Breast epithelium (tissue), 4 donors: ENCODE data around the gene BRD8. TPM values are rescaled to one million over a fixed set of nuclear protein-coding genes. Genes with fewer than 3 reads are reported as not detected.
A peak's percentile ranks its signal among the peaks of the same experiment; 100 is the strongest.

Experiments
- DNase-seq, 2 donors: peaks; one replicate each; pipeline ENCODE4 v3.0.0-alpha.2; 2019; ENCODE audit warnings: low spot score in 2 of 2
- H3K27ac ChIP-seq, 2 donors: fragments of 200-600 bp; sonication (generic) in 1 of 2; one replicate each; pipeline ENCODE4 v1.5.1; 2016 to 2019; ENCODE audit warnings: mild to moderate bottlenecking in 1 of 2
- H3K27me3 ChIP-seq, 2 donors: fragments of 200-600 bp; sonication (generic) in 1 of 2; one replicate each; pipeline versions ENCODE4 v1.5.1 to v1.6.0; 2017 to 2019; ENCODE audit warnings: control low read depth in 1 of 2, mild to moderate bottlenecking in 1 of 2
- H3K36me3 ChIP-seq: fragments of 200-600 bp; one replicate; pipeline ENCODE4 v1.5.1; 2019
- H3K4me1 ChIP-seq, 2 donors: fragments of 200-600 bp; sonication (generic); one replicate each; pipeline ENCODE4 v1.5.1; 2016 to 2019; ENCODE audit warnings: control low read depth in 1 of 2
- H3K4me3 ChIP-seq, 3 donors: fragments of 200-600 bp; sonication (generic); 1 replicate in 2 of 3; 2 replicates in 1 of 3; pipeline ENCODE4 v1.5.1; 2016 to 2019; ENCODE audit warnings: mild to moderate bottlenecking in 3 of 3, moderate library complexity in 2 of 3
- H3K9me3 ChIP-seq, 2 donors: fragments of 200-600 bp; sonication (generic) in 1 of 2; one replicate each; pipeline ENCODE4 v1.5.1; 2016 to 2019; ENCODE audit warnings: control low read depth in 1 of 2
- POLR2A ChIP-seq: fragments of 450-650 bp; IDR thresholded peaks from one replicate; pipeline ENCODE4 v1.6.1; 2016; ENCODE audit warnings: antibody characterized with exemption, mild to moderate bottlenecking, moderate library complexity
- POLR2AphosphoS5 ChIP-seq, 3 donors: sonication (generic); formaldehyde crosslinking; IDR thresholded peaks; one replicate each; pipeline ENCODE4 v1.6.1; 2017; ENCODE audit warnings: antibody characterized with exemption in 3 of 3
- intact Hi-C: fragments of 100-400 bp; cut with DNase I; formaldehyde crosslinking; loops from one replicate; pipeline ENCODE4 v1.15.1; 2023; ENCODE audit warnings: low total_unique reads
- total RNA-seq, 3 donors: library from RNA; depleted of rRNA; stranded (reverse); fragments of >200 nt; gene quantifications; one replicate each; pipeline ENCODE4 v1.1.0, GENCODE V29; 2016
- TF ChIP-seq, protein P1 (sequence below), 3 donors: fragments of 450-650 bp; IDR thresholded peaks; one replicate each; pipeline ENCODE4 v1.5.1; 2016 to 2017; ENCODE audit warnings: antibody characterized with exemption in 3 of 3, mild to moderate bottlenecking in 3 of 3, moderate library complexity in 3 of 3

BRD8 gene, protein sequence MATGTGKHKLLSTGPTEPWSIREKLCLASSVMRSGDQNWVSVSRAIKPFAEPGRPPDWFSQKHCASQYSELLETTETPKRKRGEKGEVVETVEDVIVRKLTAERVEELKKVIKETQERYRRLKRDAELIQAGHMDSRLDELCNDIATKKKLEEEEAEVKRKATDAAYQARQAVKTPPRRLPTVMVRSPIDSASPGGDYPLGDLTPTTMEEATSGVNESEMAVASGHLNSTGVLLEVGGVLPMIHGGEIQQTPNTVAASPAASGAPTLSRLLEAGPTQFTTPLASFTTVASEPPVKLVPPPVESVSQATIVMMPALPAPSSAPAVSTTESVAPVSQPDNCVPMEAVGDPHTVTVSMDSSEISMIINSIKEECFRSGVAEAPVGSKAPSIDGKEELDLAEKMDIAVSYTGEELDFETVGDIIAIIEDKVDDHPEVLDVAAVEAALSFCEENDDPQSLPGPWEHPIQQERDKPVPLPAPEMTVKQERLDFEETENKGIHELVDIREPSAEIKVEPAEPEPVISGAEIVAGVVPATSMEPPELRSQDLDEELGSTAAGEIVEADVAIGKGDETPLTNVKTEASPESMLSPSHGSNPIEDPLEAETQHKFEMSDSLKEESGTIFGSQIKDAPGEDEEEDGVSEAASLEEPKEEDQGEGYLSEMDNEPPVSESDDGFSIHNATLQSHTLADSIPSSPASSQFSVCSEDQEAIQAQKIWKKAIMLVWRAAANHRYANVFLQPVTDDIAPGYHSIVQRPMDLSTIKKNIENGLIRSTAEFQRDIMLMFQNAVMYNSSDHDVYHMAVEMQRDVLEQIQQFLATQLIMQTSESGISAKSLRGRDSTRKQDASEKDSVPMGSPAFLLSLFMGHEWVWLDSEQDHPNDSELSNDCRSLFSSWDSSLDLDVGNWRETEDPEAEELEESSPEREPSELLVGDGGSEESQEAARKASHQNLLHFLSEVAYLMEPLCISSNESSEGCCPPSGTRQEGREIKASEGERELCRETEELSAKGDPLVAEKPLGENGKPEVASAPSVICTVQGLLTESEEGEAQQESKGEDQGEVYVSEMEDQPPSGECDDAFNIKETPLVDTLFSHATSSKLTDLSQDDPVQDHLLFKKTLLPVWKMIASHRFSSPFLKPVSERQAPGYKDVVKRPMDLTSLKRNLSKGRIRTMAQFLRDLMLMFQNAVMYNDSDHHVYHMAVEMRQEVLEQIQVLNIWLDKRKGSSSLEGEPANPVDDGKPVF
- total RNA-seq, result 10 to 100 TPM; 28.6 to 90.4 (median 69.5) TPM

DNA sequence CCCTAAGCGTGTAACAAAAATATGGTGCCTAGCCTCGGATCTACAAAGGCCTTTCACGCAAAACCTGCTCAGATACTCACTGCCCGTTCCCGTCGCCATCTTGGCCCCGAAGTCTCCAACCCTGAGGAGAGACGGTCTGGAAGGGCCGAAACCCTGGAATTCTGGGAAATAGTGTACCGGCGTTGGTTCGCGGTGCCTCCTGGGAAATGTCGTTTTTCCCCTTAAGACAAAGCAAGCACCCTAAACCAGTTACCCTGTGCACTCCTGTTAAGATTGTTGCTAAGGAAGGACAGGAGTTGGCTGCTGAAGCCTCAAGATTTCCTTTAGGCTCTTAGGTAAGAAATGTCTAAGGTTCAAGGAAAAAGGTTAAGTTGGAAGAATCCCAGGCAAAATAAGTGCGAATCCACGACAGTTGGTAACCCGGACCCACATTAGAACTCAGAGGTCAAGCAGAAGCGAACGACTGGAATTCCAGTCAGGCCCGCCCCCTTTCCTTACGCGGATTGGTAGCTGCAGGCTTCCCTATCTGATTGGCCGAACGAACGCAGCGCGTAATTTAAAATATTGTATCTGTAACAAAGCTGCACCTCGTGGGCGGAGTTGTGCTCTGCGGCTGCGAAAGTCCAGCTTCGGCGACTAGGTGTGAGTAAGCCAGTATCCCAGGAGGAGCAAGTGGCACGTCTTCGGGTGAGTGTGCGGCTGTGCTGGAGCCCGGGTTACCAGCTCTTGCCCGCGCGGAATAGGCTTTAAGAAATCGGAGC, at the start of gene BRD8, which contains the start of gene KIF20A:
BRD8 (minus strand) TSS at position 115 of the 761 bp plus-strand sequence; CDS start at position 99, 16 bp downstream.
KIF20A (plus strand) TSS at position 597 of the 761 bp plus-strand sequence. CDS start 569 bp downstream, outside the sequence.
- intact Hi-C loops, result no loop called here
- no peaks in the 10 kb centered on the region for H3K36me3 ChIP-seq
- no peaks in the 10 kb centered on the region for H3K27me3 ChIP-seq
- H3K27ac ChIP-seq, result peak within 1 kb of the TSS; percentile 86 to 88
- TF ChIP-seq POLR2AphosphoS5 (IDR thresholded peaks at IDR 0.05) (peak; percentile 64 to 89 (median 68)), POLR2A (no peak)
- TF ChIP-seq, protein P1, sequence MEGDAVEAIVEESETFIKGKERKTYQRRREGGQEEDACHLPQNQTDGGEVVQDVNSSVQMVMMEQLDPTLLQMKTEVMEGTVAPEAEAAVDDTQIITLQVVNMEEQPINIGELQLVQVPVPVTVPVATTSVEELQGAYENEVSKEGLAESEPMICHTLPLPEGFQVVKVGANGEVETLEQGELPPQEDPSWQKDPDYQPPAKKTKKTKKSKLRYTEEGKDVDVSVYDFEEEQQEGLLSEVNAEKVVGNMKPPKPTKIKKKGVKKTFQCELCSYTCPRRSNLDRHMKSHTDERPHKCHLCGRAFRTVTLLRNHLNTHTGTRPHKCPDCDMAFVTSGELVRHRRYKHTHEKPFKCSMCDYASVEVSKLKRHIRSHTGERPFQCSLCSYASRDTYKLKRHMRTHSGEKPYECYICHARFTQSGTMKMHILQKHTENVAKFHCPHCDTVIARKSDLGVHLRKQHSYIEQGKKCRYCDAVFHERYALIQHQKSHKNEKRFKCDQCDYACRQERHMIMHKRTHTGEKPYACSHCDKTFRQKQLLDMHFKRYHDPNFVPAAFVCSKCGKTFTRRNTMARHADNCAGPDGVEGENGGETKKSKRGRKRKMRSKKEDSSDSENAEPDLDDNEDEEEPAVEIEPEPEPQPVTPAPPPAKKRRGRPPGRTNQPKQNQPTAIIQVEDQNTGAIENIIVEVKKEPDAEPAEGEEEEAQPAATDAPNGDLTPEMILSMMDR (IDR thresholded peaks at IDR 0.05), result no peak
- H3K4me1 ChIP-seq, result peaks cover 0 to 12% of the 10 kb centered on the region in 2 donors
- H3K9me3 ChIP-seq, result no peaks in the 10 kb centered on the region
- peak; percentile 94 to 97 for DNase-seq
- peak within 1 kb of the TSS; percentile 70 to 81 (median 77) for H3K4me3 ChIP-seq

DNA sequence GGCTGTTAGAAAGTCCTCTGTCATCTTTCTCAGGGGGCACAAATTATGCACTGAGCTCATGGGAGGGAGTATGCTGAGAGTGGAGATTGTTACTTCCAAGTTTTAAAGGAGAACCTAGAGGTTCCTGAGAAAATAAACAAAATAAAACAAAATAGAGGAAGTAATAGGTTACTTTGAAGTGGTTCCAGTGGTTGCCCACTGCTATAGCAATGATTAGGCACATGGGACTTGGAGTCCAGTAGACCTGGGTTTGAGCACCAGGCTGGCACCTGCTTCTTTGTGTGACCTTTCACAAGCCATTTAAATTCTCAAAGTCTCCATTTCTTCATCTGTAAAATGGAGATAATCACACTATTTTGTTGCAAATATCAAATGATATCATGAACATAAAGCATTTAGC, 48.5 kb upstream of the BRD8 start:
- Histone ChIP-seq H3K4me3 (no peak overlapping the region), H3K36me3 (no peaks in the 10 kb centered on the region), H3K27me3 (no peaks in the 10 kb centered on the region), H3K4me1 (peaks cover 0 to 7% of the 10 kb centered on the region in 2 donors), H3K27ac (no peak overlapping the region), H3K9me3 (no peaks in the 10 kb centered on the region)
- intact Hi-C loops, result no loop called here
- no peak for TF ChIP-seq POLR2AphosphoS5 (IDR thresholded peaks at IDR 0.05)
- no peak for TF ChIP-seq POLR2A
- TF ChIP-seq, protein P1 (IDR thresholded peaks at IDR 0.05), result no peak
- no peak for DNase-seq

DNA sequence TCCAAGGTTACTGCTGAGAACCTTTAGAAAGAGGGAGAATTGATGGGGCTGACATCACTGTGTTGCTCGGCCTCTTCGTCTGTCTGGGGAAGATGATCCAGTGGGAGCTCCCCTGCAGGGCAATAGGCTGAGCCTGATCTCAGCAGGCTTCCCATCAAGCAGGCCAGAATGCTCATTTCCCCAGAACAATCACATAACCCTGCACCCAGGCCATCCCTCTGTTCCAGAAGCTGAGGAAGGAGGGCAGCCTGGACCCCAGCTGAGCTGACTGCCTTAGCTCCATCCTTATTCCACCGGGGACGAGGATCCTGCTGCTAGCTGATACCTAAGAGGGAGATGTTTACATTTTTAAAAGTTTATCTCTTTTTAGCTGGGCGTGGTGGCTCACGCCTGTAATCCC, 46.3 kb upstream of the BRD8 start:
- H3K4me3 ChIP-seq, result no peak overlapping the region
- H3K27me3 ChIP-seq, result no peaks in the 10 kb centered on the region
- TF ChIP-seq POLR2A (no peak), POLR2AphosphoS5 (IDR thresholded peaks at IDR 0.05) (no peak)
- TF ChIP-seq, protein P1 (IDR thresholded peaks at IDR 0.05), result no peak
- H3K4me1 ChIP-seq, result no peaks in the 10 kb centered on the region
- no peaks in the 10 kb centered on the region for H3K36me3 ChIP-seq
- no peaks in the 10 kb centered on the region for H3K9me3 ChIP-seq
- DNase-seq, result no peak
- intact Hi-C loops, result loop anchor here (5.0 kb wide), 1 partner anchor 68 kb away; no protein-coding TSS in a partner anchor
- no peak overlapping the region for H3K27ac ChIP-seq

DNA sequence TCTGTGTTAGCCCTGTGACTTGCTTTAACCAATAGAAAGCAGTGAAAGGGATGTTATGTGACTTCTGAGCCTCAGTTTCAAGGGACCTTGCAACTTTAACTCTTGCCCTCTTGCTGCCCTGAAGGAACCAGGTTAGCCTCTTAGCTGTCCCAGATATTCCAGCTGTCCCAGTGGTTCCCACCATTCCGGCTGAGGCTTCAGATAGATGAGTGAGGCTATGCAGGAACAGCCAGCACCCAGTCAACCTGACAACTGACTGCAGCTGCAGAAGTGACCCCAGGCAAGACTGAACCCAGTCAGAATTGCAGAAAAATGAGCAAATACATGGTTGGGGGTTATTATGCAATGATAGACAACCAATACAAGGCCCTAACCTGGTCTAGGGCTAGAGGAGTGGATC, 45.1 kb upstream of the BRD8 start:
- no peak for TF ChIP-seq POLR2AphosphoS5 (IDR thresholded peaks at IDR 0.05)
- TF ChIP-seq, protein P1 (IDR thresholded peaks at IDR 0.05), result no peak
- no peak for TF ChIP-seq POLR2A
- Histone ChIP-seq H3K27ac (no peak overlapping the region), H3K27me3 (no peaks in the 10 kb centered on the region), H3K4me3 (no peak overlapping the region), H3K4me1 (no peaks in the 10 kb centered on the region), H3K36me3 (no peaks in the 10 kb centered on the region), H3K9me3 (no peaks in the 10 kb centered on the region)
- no peak for DNase-seq
- intact Hi-C loops, result loop anchor here (5.0 kb wide), 1 partner anchor 69 kb away; no protein-coding TSS in a partner anchor
